ENCODE measurements around the gene TENM4. TPM values are rescaled to one million over a fixed set of nuclear protein-coding genes. Genes with fewer than 3 reads are reported as not detected.

Gene TENM4
- total RNA-seq, 1 experiment from 2014 or later, result 0.39 TPM

- intact Hi-C loops (cut with micrococcal nuclease; ENCODE audit: unreplicated experiment), result no loop called here
- no peaks in the 10 kb centered on the region for H3K36me3 ChIP-seq (ENCODE audit: control insufficient read depth, insufficient read depth, low read length)
- POLR2A ChIA-PET, result no interaction called here
- no peak for TF ChIP-seq REST (IDR thresholded peaks at IDR 0.05; ENCODE audit: insufficient read depth in 1 of 2, low read depth in 2 of 2, low read length in 1 of 2)
- no peak for TF ChIP-seq TCF7L2 (IDR thresholded peaks at IDR 0.05; ENCODE audit: low read depth, low read length)
- TF ChIP-seq SIN3A (IDR thresholded peaks at IDR 0.05; ENCODE audit: borderline replicate concordance, insufficient read depth, low read depth, low read length), result no peak
- TF ChIP-seq CTCF (IDR thresholded peaks at IDR 0.05), result no peak
- no peak for TF ChIP-seq POLR2AphosphoS5 (IDR thresholded peaks at IDR 0.05; ENCODE audit: low read depth, low read length)
- H3K27ac ChIP-seq (ENCODE audit: low read length), result no peak overlapping the region
- no peak for DNase-seq (ENCODE audit: low read depth, low spot score)
- no peak overlapping the region for H3K4me3 ChIP-seq (ENCODE audit: low read depth in 2 of 2, low read length in 2 of 2)
- in situ Hi-C loops (cut with HindIII; ENCODE audit: low pct_unique_long_range_greater_than_20kb, low sequenced_read_pairs), result no loop called here
- no peaks in the 10 kb centered on the region for H3K27me3 ChIP-seq (ENCODE audit: control insufficient read depth, insufficient read depth, low read length)
- no peaks in the 10 kb centered on the region for H3K9me3 ChIP-seq (ENCODE audit: control insufficient read depth, insufficient read depth, low read depth, low read length)
- CTCF ChIA-PET, result no interaction called here
- no TSS peak for BruUV-seq (replicated peaks)
- no peaks in the 10 kb centered on the region for H3K4me1 ChIP-seq (ENCODE audit: control insufficient read depth, insufficient read depth, low read length)
- no peak for ATAC-seq
Measured at GRCh38 chr11:79017811-79018210, 423.0 kb downstream of the TENM4 start.

- intact Hi-C loops (cut with micrococcal nuclease; ENCODE audit: unreplicated experiment) (no loop called here), in situ Hi-C loops (cut with HindIII; ENCODE audit: low pct_unique_long_range_greater_than_20kb, low sequenced_read_pairs) (no loop called here)
- POLR2A ChIA-PET, result no interaction called here
- ATAC-seq, result no peak
- no TSS peak for BruUV-seq (replicated peaks)
- H3K4me1 ChIP-seq (ENCODE audit: control insufficient read depth, insufficient read depth, low read length), result no peaks in the 10 kb centered on the region
- no peaks in the 10 kb centered on the region for H3K9me3 ChIP-seq (ENCODE audit: control insufficient read depth, insufficient read depth, low read depth, low read length)
- CTCF ChIA-PET, result no interaction called here
- no peaks in the 10 kb centered on the region for H3K36me3 ChIP-seq (ENCODE audit: control insufficient read depth, insufficient read depth, low read length)
- H3K4me3 ChIP-seq (ENCODE audit: low read depth in 2 of 2, low read length in 2 of 2), result no peak overlapping the region
- H3K27me3 ChIP-seq (ENCODE audit: control insufficient read depth, insufficient read depth, low read length), result 0 out of 2 replicates have a peak, but pooled peaks cover 3% of the 10 kb centered on the region
- H3K27ac ChIP-seq (ENCODE audit: low read length), result no peak overlapping the region
- TF ChIP-seq SIN3A (IDR thresholded peaks at IDR 0.05; ENCODE audit: borderline replicate concordance, insufficient read depth, low read depth, low read length) (no peak), CTCF (IDR thresholded peaks at IDR 0.05) (no peak), REST (IDR thresholded peaks at IDR 0.05; ENCODE audit: insufficient read depth in 1 of 2, low read depth in 2 of 2, low read length in 1 of 2) (no peak), TCF7L2 (IDR thresholded peaks at IDR 0.05; ENCODE audit: low read depth, low read length) (no peak)
- no peak for DNase-seq (ENCODE audit: low read depth, low spot score)
Measured at GRCh38 chr11:79013509-79013908, 427.3 kb downstream of the TENM4 start.
